ENCODE measurements around the gene FCER1G. TPM values are rescaled to one million over a fixed set of nuclear protein-coding genes. Genes with fewer than 3 reads are reported as not detected.
"Not testable (repeated sequence)": the region's sequence is repeated elsewhere in the genome, so short reads cannot be mapped to it uniquely, and the experiment has no call there.

Gene FCER1G
- total RNA-seq, 4 donors from 2014 or later, result 20.9 to 194 (median 49.2) TPM

DNA sequence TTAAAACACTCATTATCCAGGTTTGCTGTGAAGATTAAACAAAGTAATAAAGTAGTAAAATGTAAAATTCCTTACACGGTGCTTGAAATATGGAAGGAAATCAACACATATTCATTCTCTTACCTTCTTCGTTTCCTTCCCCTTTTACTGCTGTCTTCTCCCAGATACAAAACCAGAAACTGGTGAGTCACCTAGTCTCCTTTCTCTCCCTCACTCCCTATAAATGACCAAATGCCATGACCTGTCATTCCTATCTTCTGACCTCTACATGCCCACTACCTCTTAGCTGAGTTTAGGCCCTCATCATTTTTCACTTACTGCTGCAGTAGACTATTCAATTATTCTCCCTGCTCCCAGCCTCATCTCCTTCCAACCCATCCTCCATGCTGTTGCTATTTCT, 27.2 kb downstream of the FCER1G start:
- no peak for TF ChIP-seq EP300 (IDR thresholded peaks at IDR 0.05; ENCODE audit: low read depth)
- TF ChIP-seq POLR2A (IDR thresholded peaks at IDR 0.05), result no peak
- TF ChIP-seq, protein P1, sequence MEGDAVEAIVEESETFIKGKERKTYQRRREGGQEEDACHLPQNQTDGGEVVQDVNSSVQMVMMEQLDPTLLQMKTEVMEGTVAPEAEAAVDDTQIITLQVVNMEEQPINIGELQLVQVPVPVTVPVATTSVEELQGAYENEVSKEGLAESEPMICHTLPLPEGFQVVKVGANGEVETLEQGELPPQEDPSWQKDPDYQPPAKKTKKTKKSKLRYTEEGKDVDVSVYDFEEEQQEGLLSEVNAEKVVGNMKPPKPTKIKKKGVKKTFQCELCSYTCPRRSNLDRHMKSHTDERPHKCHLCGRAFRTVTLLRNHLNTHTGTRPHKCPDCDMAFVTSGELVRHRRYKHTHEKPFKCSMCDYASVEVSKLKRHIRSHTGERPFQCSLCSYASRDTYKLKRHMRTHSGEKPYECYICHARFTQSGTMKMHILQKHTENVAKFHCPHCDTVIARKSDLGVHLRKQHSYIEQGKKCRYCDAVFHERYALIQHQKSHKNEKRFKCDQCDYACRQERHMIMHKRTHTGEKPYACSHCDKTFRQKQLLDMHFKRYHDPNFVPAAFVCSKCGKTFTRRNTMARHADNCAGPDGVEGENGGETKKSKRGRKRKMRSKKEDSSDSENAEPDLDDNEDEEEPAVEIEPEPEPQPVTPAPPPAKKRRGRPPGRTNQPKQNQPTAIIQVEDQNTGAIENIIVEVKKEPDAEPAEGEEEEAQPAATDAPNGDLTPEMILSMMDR (IDR thresholded peaks at IDR 0.05), result no peak
- TF ChIP-seq POLR2AphosphoS5 (IDR thresholded peaks at IDR 0.05), result no peak
- 57 to 71% methylated on average over 2 of the region's 2 CpGs for WGBS, 2 donors (ENCODE audit: low coverage in 1 of 2)
- no peak for DNase-seq
- H3K27me3 ChIP-seq, result no peaks in the 10 kb centered on the region
- no peaks in the 10 kb centered on the region for H3K4me1 ChIP-seq
- no peaks in the 10 kb centered on the region for H3K9me3 ChIP-seq
- no peak overlapping the region for H3K4me3 ChIP-seq
- in situ Hi-C loops (cut with MboI; ENCODE audit: low pct_ligation_motif_present in 1 of 4, low pct_unique_long_range_greater_than_20kb in 1 of 4, low sequenced_read_pairs in 3 of 4) (no loop called here), intact Hi-C loops (cut with DNase I; ENCODE audit: low total_unique reads) (no loop called here)
- no peak overlapping the region for H3K27ac ChIP-seq
- no peaks in the 10 kb centered on the region for H3K36me3 ChIP-seq

DNA sequence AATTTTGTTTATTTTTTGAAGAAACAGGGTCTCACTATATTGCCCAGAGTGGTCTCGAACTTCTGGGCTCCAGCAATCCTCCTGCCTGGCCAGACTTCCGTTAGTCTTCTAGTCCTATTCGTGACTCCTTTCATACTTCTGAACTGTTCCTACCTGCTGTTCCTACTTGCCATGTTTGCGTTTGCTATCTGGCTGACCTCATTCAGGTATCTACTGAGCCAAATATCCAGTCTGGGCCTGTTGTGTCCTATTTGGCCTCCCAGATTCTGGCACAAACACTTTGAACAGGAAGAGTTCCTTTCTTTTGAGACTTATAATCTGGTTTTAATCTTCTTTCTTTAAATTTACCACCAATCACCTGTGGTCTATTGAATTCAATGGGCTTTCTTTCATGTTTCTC, 29.8 kb downstream of the FCER1G start:
- 45 to 86% methylated on average over 2 to 4 of the region's 4 CpGs for WGBS, 2 donors (ENCODE audit: low coverage in 1 of 2)
- TF ChIP-seq POLR2A (IDR thresholded peaks at IDR 0.05) (no peak), POLR2AphosphoS5 (IDR thresholded peaks at IDR 0.05) (no peak), EP300 (IDR thresholded peaks at IDR 0.05; ENCODE audit: low read depth) (no peak)
- TF ChIP-seq, protein P1 (IDR thresholded peaks at IDR 0.05), result no peak
- Histone ChIP-seq H3K9me3 (no peaks in the 10 kb centered on the region), H3K36me3 (no peaks in the 10 kb centered on the region), H3K27ac (no peak overlapping the region), H3K4me1 (no peaks in the 10 kb centered on the region), H3K27me3 (no peaks in the 10 kb centered on the region), H3K4me3 (no peak overlapping the region)
- in situ Hi-C loops (cut with MboI; ENCODE audit: low pct_ligation_motif_present in 1 of 4, low pct_unique_long_range_greater_than_20kb in 1 of 4, low sequenced_read_pairs in 3 of 4), result no loop called here
- intact Hi-C loops (cut with DNase I; ENCODE audit: low total_unique reads), result no loop called here
- DNase-seq, result no peak

DNA sequence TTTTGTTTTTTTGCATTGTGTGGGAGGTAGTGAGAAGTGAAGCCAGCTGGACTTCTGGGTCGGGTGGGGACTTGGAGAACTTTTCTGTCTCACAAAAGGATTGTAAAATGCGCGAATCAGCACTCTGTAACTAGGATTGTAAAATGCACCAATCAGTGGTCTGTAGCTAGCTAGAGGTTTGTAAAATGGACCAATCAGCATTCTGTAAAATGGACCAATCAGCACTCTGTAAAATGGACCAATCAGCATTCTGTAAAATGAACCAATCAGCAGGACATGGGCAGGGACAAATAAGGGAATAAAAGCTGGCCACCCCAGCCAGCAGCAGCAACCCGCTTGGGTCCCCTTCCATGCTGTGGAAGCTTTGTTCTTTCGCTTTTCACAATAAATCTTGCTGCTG, 35.0 kb downstream of the FCER1G start:
- in situ Hi-C loops (cut with MboI; ENCODE audit: low pct_ligation_motif_present in 1 of 4, low pct_unique_long_range_greater_than_20kb in 1 of 4, low sequenced_read_pairs in 3 of 4); DNase-seq; intact Hi-C loops (cut with DNase I; ENCODE audit: low total_unique reads); H3K9me3 ChIP-seq; H3K4me1 ChIP-seq; H3K27ac ChIP-seq; H3K36me3 ChIP-seq; H3K27me3 ChIP-seq; H3K4me3 ChIP-seq: not testable (repeated sequence)
- WGBS, 2 donors (ENCODE audit: low coverage in 1 of 2), result 84 to 100% methylated on average over 1 to 5 of the region's 5 CpGs

DNA sequence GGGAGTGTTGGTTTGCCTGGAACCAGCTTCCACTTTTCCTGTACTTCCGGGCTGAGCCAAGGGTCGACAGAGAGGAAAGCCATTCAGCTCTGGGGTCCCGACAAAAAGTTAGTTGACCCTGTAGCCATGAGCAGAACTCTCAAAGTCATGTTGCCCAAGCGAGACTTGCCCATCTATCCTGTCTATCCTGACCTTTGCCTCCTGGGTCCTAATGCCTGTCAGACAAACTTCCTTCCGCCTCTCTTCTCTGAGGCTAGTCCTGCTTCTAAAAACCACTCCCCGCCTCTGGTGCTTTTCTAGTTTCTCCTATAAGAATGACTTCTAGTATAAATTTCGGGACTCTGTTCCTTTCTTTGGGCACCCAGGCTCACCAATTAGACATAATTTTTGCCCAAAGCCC, 35.7 kb downstream of the FCER1G start:
- Histone ChIP-seq H3K27ac (no peak overlapping the region), H3K4me3 (no peak overlapping the region), H3K27me3 (no peaks in the 10 kb centered on the region), H3K4me1 (no peaks in the 10 kb centered on the region), H3K36me3 (no peaks in the 10 kb centered on the region), H3K9me3 (no peaks in the 10 kb centered on the region)
- intact Hi-C loops (cut with DNase I; ENCODE audit: low total_unique reads) (no loop called here), in situ Hi-C loops (cut with MboI; ENCODE audit: low pct_ligation_motif_present in 1 of 4, low pct_unique_long_range_greater_than_20kb in 1 of 4, low sequenced_read_pairs in 3 of 4) (no loop called here)
- TF ChIP-seq POLR2A (IDR thresholded peaks at IDR 0.05) (no peak), EP300 (IDR thresholded peaks at IDR 0.05; ENCODE audit: low read depth) (no peak), POLR2AphosphoS5 (IDR thresholded peaks at IDR 0.05) (no peak)
- TF ChIP-seq, protein P1 (IDR thresholded peaks at IDR 0.05), result no peak
- no peak for DNase-seq
- WGBS, 2 donors (ENCODE audit: low coverage in 1 of 2), result 80 to 86% methylated on average over 2 to 7 of the region's 7 CpGs

DNA sequence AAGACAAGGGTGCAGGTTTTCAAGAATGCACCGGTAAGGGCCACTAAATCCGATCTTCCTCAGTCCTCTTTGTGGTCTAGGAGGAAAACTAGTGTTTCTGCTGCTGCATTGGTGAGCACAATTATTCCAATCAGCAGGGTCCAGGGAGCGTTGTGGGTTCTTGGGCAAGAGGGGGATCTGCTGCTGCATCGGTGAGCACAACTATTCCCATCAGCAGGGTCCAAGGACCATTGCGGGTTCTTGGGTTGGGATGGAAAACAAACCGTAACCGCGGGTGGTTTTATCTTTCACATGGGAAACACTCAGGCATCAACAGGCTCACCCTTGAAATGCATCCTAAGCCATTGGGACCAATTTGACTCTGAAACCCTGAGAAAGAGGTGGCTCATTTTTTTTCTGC, 36.5 kb downstream of the FCER1G start:
- Histone ChIP-seq H3K27ac (no peak overlapping the region), H3K36me3 (no peaks in the 10 kb centered on the region), H3K4me3 (no peak overlapping the region), H3K9me3 (no peaks in the 10 kb centered on the region), H3K4me1 (no peaks in the 10 kb centered on the region), H3K27me3 (no peaks in the 10 kb centered on the region)
- intact Hi-C loops (cut with DNase I; ENCODE audit: low total_unique reads), result no loop called here
- DNase-seq, result no peak
- in situ Hi-C loops (cut with MboI; ENCODE audit: low pct_ligation_motif_present in 1 of 4, low pct_unique_long_range_greater_than_20kb in 1 of 4, low sequenced_read_pairs in 3 of 4), result no loop called here
- TF ChIP-seq, protein P1 (IDR thresholded peaks at IDR 0.05), result no peak
- no peak for TF ChIP-seq POLR2AphosphoS5 (IDR thresholded peaks at IDR 0.05)
- TF ChIP-seq POLR2A (IDR thresholded peaks at IDR 0.05), result no peak
- TF ChIP-seq EP300 (IDR thresholded peaks at IDR 0.05; ENCODE audit: low read depth), result no peak
- WGBS, 2 donors (ENCODE audit: low coverage in 1 of 2), result 83 to 96% methylated on average over 1 to 8 of the region's 8 CpGs

DNA sequence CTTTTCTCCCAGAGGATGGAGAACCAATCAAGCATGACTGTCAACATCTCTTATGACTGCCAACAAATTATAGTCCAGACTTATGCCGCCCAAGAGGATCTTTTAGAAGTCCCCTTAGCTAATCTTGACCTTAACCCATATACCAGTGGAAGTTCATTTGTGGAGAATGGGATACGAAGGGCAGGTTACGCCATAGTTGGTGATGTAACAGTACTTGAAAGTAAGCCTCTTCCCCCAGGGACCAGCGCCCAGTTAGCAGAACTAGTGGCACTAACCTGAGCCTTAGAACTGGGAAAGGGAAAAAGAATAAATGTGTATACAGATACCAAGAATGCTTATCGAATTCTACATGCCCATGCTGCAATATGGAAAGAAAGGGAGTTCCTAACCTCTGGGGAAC, 40.2 kb downstream of the FCER1G start:
- H3K4me1 ChIP-seq, result peaks cover 0 to 10% (median 7%) of the 10 kb centered on the region in 4 donors
- H3K9me3 ChIP-seq, result peaks cover 3 to 10% of the 10 kb centered on the region in 2 donors
- H3K36me3 ChIP-seq; DNase-seq; in situ Hi-C loops (cut with MboI; ENCODE audit: low pct_ligation_motif_present in 1 of 4, low pct_unique_long_range_greater_than_20kb in 1 of 4, low sequenced_read_pairs in 3 of 4); H3K27ac ChIP-seq; intact Hi-C loops (cut with DNase I; ENCODE audit: low total_unique reads); H3K4me3 ChIP-seq: not testable (repeated sequence)
- 89 to 95% methylated on average over 4 to 5 of the region's 5 CpGs for WGBS, 2 donors (ENCODE audit: low coverage in 1 of 2)
- peaks cover 33% of the 10 kb centered on the region for H3K27me3 ChIP-seq

DNA sequence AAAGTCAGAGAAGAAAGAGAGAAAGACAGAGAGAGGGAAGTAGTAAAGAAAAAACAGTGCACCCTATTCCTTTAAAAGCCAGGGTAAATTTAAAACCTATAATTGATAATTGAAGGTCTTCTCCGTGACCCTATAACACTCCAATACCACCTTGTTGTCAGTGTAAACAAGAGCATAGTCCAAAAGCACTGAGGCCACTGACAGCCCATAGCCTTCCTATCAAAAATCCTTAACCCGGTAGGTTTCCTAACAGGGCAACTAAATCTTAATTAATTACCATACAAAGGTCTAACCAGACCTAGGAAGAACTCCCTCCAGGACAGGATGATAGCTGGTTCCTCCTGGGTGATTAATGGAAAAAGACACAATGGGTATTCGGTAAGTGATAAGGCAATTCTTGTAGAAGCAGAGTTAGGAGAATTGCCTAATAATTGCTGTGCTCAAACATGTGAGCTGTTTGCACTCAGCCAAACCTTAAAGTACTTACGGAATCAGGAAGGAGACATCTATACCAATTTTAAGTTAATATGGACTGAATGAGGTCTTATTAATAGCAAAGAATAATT, 40.9 kb downstream of the FCER1G start:
- DNase-seq; intact Hi-C loops (cut with DNase I; ENCODE audit: low total_unique reads); H3K36me3 ChIP-seq; H3K4me3 ChIP-seq; H3K27ac ChIP-seq; in situ Hi-C loops (cut with MboI; ENCODE audit: low pct_ligation_motif_present in 1 of 4, low pct_unique_long_range_greater_than_20kb in 1 of 4, low sequenced_read_pairs in 3 of 4): not testable (repeated sequence)
- WGBS, 2 donors (ENCODE audit: low coverage in 1 of 2), result 83 to 90% methylated on average over 2 to 4 of the region's 4 CpGs
- Histone ChIP-seq H3K9me3 (peaks cover 3 to 10% of the 10 kb centered on the region in 2 donors), H3K4me1 (peaks cover 0 to 15% (median 7%) of the 10 kb centered on the region in 4 donors), H3K27me3 (peaks cover 40% of the 10 kb centered on the region)
